HepG2 (cell line): Measurements from ENCODE around the gene RINL. TPM values are rescaled to one million over a fixed set of nuclear protein-coding genes. Genes with fewer than 3 reads are reported as not detected.

Experiments used
- AFF4 ChIP-seq: sonication (generic); formaldehyde crosslinking; IDR thresholded peaks from 2 replicates; pipeline ENCODE4 v1.4.0; 2020; ENCODE audit warnings: missing genetic modification reagents
- FOXO4 ChIP-seq: sonication (generic); formaldehyde crosslinking; conservative IDR thresholded peaks from 2 replicates; pipeline ENCODE4 v1.8.1; 2023; ENCODE audit warnings: missing genetic modification reagents
- HMG20B ChIP-seq: conservative IDR thresholded peaks from 2 replicates; pipeline ENCODE4 v1.6.1; 2016; ENCODE audit warnings: missing genetic modification reagents, missing compliant biosample characterization
- HNF1B ChIP-seq: sonication (generic); formaldehyde crosslinking; IDR thresholded peaks from 2 replicates; pipeline ENCODE4 v1.5.1; 2020; ENCODE audit warnings: mild to moderate bottlenecking, moderate library complexity, missing genetic modification reagents
- HNF4A ChIP-seq: sonication (generic); formaldehyde crosslinking; IDR thresholded peaks from 2 replicates; pipeline ENCODE4 v1.4.0; 2020; ENCODE audit warnings: missing genetic modification reagents
- HNRNPUL1 ChIP-seq: fragments of 200-400 bp; formaldehyde crosslinking; IDR thresholded peaks from 2 replicates; pipeline ENCODE4 v1.6.1; 2017; ENCODE audit warnings: low read depth, mild to moderate bottlenecking, low read length, moderate library complexity
- PRPF4 ChIP-seq: fragments of 200-400 bp; formaldehyde crosslinking; IDR thresholded peaks from 2 replicates; pipeline ENCODE4 v1.6.1; 2016; ENCODE audit warnings: low read length, low read depth; ENCODE audit not compliant: poor library complexity, severe bottlenecking
- RARA ChIP-seq: IDR thresholded peaks from 2 replicates; pipeline ENCODE4 v1.6.1; 2016; ENCODE audit warnings: missing genetic modification reagents, missing compliant biosample characterization
- RORA ChIP-seq: sonication (generic); formaldehyde crosslinking; IDR thresholded peaks from 2 replicates; pipeline ENCODE4 v1.5.0; 2020; ENCODE audit warnings: mild to moderate bottlenecking, missing genetic modification reagents, moderate library complexity
- SALL1 ChIP-seq: sonication (generic); formaldehyde crosslinking; IDR thresholded peaks from 2 replicates; pipeline ENCODE4 v1.8.0; 2022; ENCODE audit warnings: mild to moderate bottlenecking, missing genetic modification reagents
- SCMH1 ChIP-seq: sonication (generic); formaldehyde crosslinking; IDR thresholded peaks from 2 replicates; pipeline ENCODE4 v1.9.0; 2021; ENCODE audit warnings: missing genetic modification reagents, mild to moderate bottlenecking, borderline replicate concordance
- SMARCE1 ChIP-seq: fragments of 450-650 bp; IDR thresholded peaks from 2 replicates; pipeline ENCODE4 v1.6.1; 2017; ENCODE audit warnings: borderline replicate concordance
- TBL1XR1 ChIP-seq: fragments of 150-350 bp; IDR thresholded peaks from 2 replicates; pipeline ENCODE4 v1.6.1; 2014; ENCODE audit warnings: borderline replicate concordance, low read length; ENCODE audit not compliant: partially characterized antibody
- TBX3 ChIP-seq: fragments of 450-650 bp; IDR thresholded peaks from 2 replicates; pipeline ENCODE4 v1.6.1; 2017; ENCODE audit warnings: antibody characterized with exemption, mild to moderate bottlenecking, inconsistent platforms, borderline replicate concordance
- TEAD3 ChIP-seq: optimal IDR thresholded peaks from 2 replicates; pipeline ENCODE3; 2016; ENCODE audit warnings: borderline replicate concordance
- TRIM24 ChIP-seq: sonication (generic); formaldehyde crosslinking; IDR thresholded peaks from 2 replicates; pipeline ENCODE4 v1.8.0; 2022; ENCODE audit warnings: mild to moderate bottlenecking, missing genetic modification reagents
- ZBTB8A ChIP-seq: sonication (generic); formaldehyde crosslinking; IDR thresholded peaks from 2 replicates; pipeline ENCODE4 v1.4.0; 2020; ENCODE audit warnings: mild to moderate bottlenecking, low read depth, missing genetic modification reagents, borderline replicate concordance
- ZFX ChIP-seq: sonication (generic); formaldehyde crosslinking; IDR thresholded peaks from 2 replicates; pipeline ENCODE4 v1.4.0; 2020; ENCODE audit warnings: mild to moderate bottlenecking, low read depth, missing genetic modification reagents, moderate library complexity
- ZNF570 ChIP-seq: sonication (generic); formaldehyde crosslinking; IDR thresholded peaks from 2 replicates; pipeline ENCODE4 v1.4.0; 2020; ENCODE audit warnings: mild to moderate bottlenecking, missing genetic modification reagents, borderline replicate concordance
- ZNF709 ChIP-seq: sonication (generic); formaldehyde crosslinking; IDR thresholded peaks from 2 replicates; pipeline ENCODE4 v1.5.0; 2020; ENCODE audit warnings: mild to moderate bottlenecking, missing genetic modification reagents
- ZNF772 ChIP-seq: sonication (generic); formaldehyde crosslinking; IDR thresholded peaks from 2 replicates; pipeline ENCODE4 v1.5.0; 2020; ENCODE audit warnings: mild to moderate bottlenecking, missing genetic modification reagents
- polyA plus RNA-seq, 8 experiments: library from polyadenylated mRNA; depleted of rRNA in 3 of 8; stranded (reverse) in 7 of 8; unstranded in 1 of 8; fragments of >200 nt; fragmentation: Illumina TruSeq in 4 of 8; extraction: Trizol in 4 of 8; gene quantifications; 2 replicates each; pipeline versions ENCODE4 v1.2.1 to v1.2.3, GENCODE V29; 2011 to 2016; ENCODE audit warnings: low read depth in 4 of 8, missing spikeins in 1 of 8, mixed read lengths in 1 of 8; ENCODE audit not compliant: insufficient read depth in 1 of 8
- total RNA-seq, 5 experiments: library from RNA; depleted of rRNA; stranded (reverse); fragments of >200 nt; fragmentation: Illumina TruSeq; extraction: Trizol; gene quantifications; 2 replicates each; pipeline ENCODE4 v1.2.3, GENCODE V29; 2016; ENCODE audit warnings: low read depth in 1 of 5

RINL gene
- total and polyA plus RNA-seq, 2 of the 13 experiments (the other 11 are each of a cell fraction or from before 2014, with no cell fraction given) = 11.4 to 18.0 TPM

GRCh38 chr19:38917921-38918491 lies 39.9 kb upstream of the RINL start (continued):
- TF ChIP-seq HMG20B (no peak), PRPF4 (no peak), TBX3 (no peak), SCMH1 (CRISPR knock-in tag) (no peak), HNRNPUL1 (no peak), ZNF570 (CRISPR knock-in tag) (no peak), RORA (CRISPR knock-in tag) (no peak), RARA (CRISPR knock-in tag) (peak; percentile 44; the same call in 1 of the 2 replicates), ZNF772 (CRISPR knock-in tag) (0 out of 2 replicates have a peak, but pooled peaks have one; percentile 12), SMARCE1 (no peak), ZFX (CRISPR knock-in tag) (no peak), TBL1XR1 (no peak), AFF4 (CRISPR knock-in tag) (no peak), ZBTB8A (CRISPR knock-in tag) (no peak), ZNF709 (CRISPR knock-in tag) (no peak), SALL1 (no peak), TEAD3 (CRISPR knock-in tag) (peak; percentile 9), TRIM24 (no peak), HNF1B (CRISPR knock-in tag) (no peak), FOXO4 (CRISPR knock-in tag) (0 out of 2 replicates have a peak, but pooled peaks have one; percentile 13), HNF4A (CRISPR knock-in tag) (0 out of 2 replicates have a peak, but pooled peaks have one; percentile 23)
